ENCODE data around the gene ADAMTSL1.

DNA sequence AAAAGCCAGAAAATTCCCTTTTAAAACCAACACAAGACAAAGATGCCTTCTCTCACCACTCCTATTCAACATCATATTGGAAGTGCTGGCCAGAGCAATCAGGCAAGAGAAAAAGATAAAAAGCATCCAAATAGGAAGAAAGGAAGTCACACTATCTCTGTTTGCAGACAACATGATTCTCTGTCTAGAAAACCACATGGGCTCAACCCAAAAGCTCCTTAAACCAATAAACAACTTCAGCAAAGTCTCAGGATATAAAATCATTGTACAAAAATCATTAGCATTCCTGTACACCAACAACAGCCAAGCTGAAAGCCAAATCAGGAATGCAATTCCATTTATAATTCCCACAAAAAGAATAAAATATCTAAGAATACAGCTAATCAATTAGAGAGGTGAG, 112.0 kb downstream of the ADAMTSL1 start:
- TF ChIP-seq CTCF (conservative IDR thresholded peaks at IDR 0.05; ENCODE audit: low read length) = no peak
- no peak for TF ChIP-seq EZH2phosphoT487 (IDR thresholded peaks at IDR 0.05; ENCODE audit: borderline replicate concordance, low read depth, low read length)
